Keratinocyte (primary cell): ENCODE results near the gene NFKBIL1.

Source experiments
- CTCF ChIP-seq, 3 experiments: IDR thresholded peaks in 1 of 3; conservative IDR thresholded peaks in 1 of 3; optimal IDR thresholded peaks in 1 of 3; 2 replicates in 2 of 3; 3 replicates in 1 of 3; pipeline versions ENCODE3 to v1.5.1; 2011; ENCODE audit warnings: low read length in 3 of 3, mild to moderate bottlenecking in 3 of 3, moderate library complexity in 2 of 3, control low read depth in 1 of 3, inconsistent platforms in 1 of 3; ENCODE audit not compliant: insufficient read depth in 2 of 3; ENCODE audit errors: extremely low read depth in 1 of 3
- EZH2 ChIP-seq: IDR thresholded peaks from one replicate; pipeline ENCODE4 v1.6.1; 2012; ENCODE audit warnings: inconsistent platforms, mild to moderate bottlenecking, low read length, moderate library complexity

- TF ChIP-seq EZH2, result no peak
- TF ChIP-seq CTCF (optimal IDR thresholded peaks at IDR 0.05 in 1 of 3, IDR thresholded peaks at IDR 0.05 in 1 of 3, conservative IDR thresholded peaks at IDR 0.05 in 1 of 3; ENCODE audit: extremely low read depth in 1 of 3, insufficient read depth in 2 of 3, low read length in 3 of 3), result no peak
Observed at GRCh38 chr6:31580438-31580740, 33.0 kb downstream of the NFKBIL1 start.
